AG09309 (cell line): ENCODE measurements around the gene C12orf60.

ENCODE experiments used
- DNase-seq: peaks from one replicate; pipeline ENCODE4 v3.0.0-alpha.2; 2010; ENCODE audit warnings: low read depth
- H3K4me3 ChIP-seq: 2 replicates; pipeline ENCODE4 v1.5.1; 2011; ENCODE audit warnings: mild to moderate bottlenecking, low read depth, low read length, moderate library complexity; ENCODE audit not compliant: control insufficient read depth
- TF ChIP-seq, protein P1 (sequence below): IDR thresholded peaks from 2 replicates; pipeline ENCODE4 v1.5.1; 2011; ENCODE audit warnings: mild to moderate bottlenecking, low read depth, low read length, inconsistent platforms; ENCODE audit not compliant: insufficient read depth, control insufficient read depth; ENCODE audit errors: missing control alignments

Gene C12orf60

DNA sequence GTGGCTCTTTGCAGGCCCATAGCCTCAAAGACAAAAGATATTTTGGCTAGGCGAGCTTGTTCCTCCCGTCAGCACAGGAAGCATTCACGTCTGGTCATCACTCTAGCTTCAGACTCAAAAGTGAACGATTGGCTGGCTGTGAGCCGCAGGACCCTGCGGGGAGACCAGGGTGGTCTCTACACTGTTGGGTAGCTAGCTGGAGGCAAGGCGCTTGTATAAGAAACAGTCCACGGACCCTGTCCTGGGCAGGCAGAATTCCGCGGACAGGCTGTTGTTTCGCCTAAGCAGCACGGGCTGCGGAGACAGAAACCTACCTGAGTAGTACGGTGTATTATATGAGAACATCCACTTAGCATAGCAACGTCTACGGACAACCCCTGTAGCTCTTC lies 29.8 kb upstream of the C12orf60 start:
- H3K4me3 ChIP-seq = peak overlapping the region; percentile 87
- TF ChIP-seq, protein P1, sequence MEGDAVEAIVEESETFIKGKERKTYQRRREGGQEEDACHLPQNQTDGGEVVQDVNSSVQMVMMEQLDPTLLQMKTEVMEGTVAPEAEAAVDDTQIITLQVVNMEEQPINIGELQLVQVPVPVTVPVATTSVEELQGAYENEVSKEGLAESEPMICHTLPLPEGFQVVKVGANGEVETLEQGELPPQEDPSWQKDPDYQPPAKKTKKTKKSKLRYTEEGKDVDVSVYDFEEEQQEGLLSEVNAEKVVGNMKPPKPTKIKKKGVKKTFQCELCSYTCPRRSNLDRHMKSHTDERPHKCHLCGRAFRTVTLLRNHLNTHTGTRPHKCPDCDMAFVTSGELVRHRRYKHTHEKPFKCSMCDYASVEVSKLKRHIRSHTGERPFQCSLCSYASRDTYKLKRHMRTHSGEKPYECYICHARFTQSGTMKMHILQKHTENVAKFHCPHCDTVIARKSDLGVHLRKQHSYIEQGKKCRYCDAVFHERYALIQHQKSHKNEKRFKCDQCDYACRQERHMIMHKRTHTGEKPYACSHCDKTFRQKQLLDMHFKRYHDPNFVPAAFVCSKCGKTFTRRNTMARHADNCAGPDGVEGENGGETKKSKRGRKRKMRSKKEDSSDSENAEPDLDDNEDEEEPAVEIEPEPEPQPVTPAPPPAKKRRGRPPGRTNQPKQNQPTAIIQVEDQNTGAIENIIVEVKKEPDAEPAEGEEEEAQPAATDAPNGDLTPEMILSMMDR = no peak
- DNase-seq = no peak

DNA sequence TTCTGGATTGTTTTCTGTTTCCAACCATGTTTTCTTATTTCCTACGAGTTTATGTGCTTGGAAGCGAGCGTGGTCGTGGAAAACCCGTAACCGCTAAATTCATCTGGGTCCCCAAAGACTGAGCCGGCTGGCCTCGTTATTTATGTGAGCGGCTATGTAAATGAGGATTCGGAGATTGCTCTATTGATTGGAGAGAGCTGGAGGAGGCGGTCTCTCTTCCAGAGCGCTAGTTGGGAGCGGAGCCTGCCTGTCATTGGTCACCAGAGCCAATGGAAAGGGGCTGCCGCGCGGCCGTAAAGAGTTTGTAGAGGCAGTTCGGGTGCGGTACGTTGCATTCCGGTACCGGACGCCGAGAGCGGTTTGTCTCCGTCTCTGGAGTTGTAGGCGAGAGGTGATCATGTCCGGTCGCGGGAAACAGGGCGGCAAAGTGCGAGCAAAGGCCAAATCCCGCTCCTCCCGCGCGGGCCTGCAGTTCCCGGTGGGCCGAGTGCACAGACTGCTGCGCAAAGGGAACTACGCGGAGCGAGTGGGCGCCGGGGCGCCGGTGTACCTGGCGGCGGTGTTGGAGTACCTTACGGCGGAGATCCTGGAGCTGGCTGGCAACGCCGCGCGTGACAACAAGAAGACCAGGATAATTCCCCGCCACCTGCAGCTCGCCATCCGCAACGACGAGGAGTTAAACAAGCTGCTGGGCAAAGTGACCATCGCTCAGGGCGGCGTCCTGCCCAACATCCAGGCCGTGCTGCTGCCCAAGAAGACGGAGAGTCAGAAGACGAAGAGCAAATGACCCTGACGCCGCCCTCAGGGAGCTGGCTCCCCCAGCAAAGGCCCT lies 29.2 kb upstream of the C12orf60 start:
- TF ChIP-seq, protein P1 = no peak
- peak; percentile 86 for DNase-seq
- peak overlapping the region; percentile 87 for H3K4me3 ChIP-seq

DNA sequence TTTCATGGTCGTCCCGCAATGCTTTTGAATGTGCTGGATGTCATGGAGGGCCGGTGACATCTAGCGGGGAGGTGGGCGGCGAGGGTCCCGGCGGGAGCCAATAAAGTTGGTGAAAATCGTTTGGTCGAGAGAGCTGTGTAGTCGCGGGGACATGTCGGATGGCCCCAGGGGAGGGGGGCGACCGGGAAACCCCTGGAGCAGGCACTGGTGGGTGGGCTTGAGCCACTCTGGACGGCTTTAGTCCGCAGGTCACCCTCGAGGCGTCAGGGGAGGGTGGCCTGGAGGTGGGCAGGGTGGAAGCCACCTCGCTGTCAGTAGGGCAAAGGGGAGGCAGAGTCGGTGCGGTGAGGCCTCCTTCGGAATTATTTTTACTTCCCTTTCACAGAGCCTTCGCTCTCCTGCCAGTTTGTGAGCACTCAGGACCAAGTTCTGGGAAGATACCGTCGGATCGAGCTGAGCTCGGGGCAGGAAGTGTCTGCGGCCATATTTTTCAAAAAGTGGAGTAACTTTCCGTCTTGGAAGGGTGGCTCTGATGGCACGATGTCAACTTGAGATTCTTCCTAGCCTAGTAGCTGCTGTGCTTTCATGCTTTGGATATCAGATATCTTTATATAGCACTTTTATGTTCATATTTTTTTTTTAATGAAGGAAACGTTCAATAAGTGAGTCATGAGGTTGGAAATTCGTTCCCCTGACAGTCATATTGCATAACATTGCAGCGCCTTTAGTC lies 28.4 kb upstream of the C12orf60 start:
- peak overlapping the region; percentile 87 for H3K4me3 ChIP-seq
- TF ChIP-seq, protein P1 = no peak
- DNase-seq = peak; percentile 45

DNA sequence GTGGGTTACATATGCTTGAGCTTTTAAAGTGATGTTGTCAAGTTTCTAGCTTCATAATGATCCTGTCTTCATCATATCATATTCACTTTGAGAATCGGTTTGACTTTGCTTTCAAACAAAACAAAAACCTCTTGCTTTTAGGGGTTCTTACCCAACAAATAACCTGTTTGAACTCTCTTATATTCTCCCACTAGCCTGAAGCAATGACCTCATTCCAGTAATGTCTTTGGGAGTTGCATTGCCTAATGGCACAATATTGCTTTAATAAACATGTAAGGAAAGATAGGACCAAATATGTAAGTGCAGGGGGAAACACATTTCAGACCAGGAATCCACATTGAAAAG lies 27.9 kb upstream of the C12orf60 start:
- peak overlapping the region; percentile 87 for H3K4me3 ChIP-seq
- peak; percentile 25 for DNase-seq
- TF ChIP-seq, protein P1 = no peak

DNA sequence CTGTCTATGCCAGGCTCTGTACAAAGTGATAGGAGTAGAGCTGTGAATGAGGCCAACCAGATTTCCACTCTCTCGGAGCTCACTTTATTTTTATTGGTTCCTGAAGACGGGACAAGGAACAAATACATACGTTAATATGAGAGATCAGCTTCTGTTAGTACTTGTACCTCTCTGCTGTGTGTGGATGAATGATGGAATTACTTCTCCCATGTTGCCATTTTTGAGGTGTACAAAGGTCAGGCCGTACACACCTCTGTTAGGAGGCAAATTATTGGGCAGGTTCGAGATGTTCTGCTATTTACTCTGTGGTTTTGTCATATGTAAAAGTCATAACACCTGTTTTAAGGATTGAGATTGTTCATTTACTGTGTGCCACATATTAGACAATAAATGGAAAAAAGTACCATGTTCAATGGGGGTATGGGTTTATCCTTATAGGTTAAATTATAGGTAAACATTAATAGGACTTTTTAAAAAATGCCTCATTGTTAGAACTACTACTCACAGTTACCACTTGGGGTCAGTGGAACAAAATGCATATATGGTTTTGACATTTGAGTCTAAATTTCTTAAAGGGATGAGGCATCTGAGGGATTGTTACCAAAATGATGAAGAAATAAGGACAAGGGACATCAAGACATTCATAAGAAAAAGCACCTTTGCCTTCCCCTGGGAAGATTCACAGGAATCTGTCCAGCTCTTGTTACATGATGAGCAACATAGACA lies 27.1 kb upstream of the C12orf60 start:
- no peak for DNase-seq
- H3K4me3 ChIP-seq = peak overlapping the region; percentile 87
- TF ChIP-seq, protein P1 = no peak

DNA sequence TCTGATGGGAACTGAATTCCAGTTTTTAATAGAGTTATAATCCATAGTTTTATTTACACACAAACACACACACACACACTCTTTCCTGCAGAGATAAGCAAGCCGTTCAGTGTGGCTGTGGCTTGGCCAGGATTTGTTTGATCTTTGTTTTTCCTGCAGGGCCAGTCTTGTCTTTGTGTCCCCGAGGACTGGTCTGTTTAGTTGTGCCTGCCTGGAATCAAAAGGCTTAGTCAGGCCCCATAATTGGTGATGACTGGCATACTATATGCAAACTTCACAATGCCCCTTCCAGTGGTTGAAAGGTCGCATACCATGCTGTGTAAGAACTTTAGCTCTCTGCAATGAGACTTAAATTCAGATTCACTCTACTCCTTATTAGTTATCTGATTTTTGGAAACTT lies 26.2 kb upstream of the C12orf60 start:
- DNase-seq = no peak
- TF ChIP-seq, protein P1 = no peak
- H3K4me3 ChIP-seq = no peak overlapping the region
